ENCODE measurements around the gene ZBTB7C.

GRCh38 chr18:48393170-48393569 is 16.0 kb downstream of the ZBTB7C start:
- TF ChIP-seq CTCF (conservative IDR thresholded peaks at IDR 0.05; ENCODE audit: low read length) (no peak), EZH2phosphoT487 (IDR thresholded peaks at IDR 0.05; ENCODE audit: borderline replicate concordance) (no peak)

All from Loucy (cell line).